ENCODE results near the gene ANKRD39. TPM values are rescaled to one million over a fixed set of nuclear protein-coding genes. Genes with fewer than 3 reads are reported as not detected.
"Not testable (repeated sequence)": the region's sequence is repeated elsewhere in the genome, so short reads cannot be mapped to it uniquely, and the experiment has no call there.

Gene ANKRD39
- total RNA-seq, 1 donor from 2014 or later, result 7.8 TPM

DNA sequence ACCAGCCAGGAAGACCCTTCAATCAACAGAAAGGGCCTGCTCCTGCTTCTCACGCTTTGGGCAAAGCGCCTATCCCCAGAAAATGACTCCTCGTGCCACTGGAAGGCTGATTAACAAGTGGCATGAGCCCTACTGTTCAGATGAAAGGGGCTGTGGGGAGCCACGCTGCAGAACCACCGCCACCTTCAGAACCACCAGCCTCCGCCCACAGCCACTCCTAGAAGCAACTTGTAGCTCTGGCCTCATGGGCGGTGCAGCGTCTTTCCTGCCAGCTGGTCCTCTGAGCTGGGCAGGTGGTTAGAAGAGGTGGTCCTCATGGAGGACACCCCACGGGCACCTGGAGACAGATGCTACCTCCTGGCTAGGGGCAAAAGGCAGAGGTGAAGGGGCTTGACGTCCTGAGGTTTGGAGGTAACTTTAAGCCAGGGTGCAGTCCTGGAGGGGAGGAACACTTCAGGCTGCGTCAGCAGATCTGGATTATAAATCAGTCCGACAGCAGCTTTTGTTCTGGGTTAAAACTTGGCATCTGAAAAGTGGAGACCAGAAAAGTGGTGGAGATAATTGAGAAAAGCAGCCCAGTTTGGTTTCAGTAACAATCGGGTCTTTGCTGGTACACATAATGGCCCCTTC, 12.9 kb upstream of the ANKRD39 start:
- peak; percentile 53 for ATAC-seq

DNA sequence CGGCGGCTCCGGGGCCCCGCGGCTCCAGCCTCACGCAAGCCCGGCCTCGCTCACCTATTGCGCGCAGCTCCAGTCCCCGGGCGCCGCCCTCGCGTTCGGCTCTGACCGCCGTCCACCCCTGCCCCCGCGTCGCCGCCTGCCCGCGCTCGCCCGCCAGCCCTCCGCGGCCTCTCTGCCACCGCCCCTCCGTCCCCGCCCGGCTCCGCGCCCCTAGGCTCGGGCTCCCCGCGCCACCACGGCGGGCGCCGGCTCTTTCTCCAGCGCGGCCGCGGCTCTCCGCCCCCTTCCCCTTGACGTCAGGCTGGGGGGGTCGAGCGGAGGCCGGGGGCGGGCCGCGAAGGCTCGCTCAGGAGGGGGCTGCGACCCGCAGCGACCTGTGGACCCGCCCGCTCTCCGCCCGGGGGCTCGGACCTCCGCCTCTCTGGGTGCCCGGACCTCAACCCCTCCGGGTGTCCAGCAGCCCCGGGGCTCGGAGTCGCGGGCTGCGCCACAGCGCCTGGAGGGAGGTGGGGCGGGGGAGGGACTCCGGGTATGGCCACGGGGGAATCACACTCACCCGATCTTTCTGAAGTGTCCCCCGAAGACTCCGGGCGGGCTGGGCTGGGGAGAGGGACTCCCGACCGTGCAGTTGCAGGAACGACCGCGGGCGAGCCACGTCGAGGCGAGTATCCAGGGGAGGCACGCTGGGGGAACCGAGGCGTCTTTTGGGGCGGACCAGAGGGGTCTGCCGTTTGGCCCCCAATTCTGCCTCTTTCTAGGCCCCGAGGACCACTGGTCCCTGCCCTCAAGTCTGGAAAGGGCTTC, 12.2 kb upstream of the ANKRD39 start, which contains the start of gene SEMA4C:
Gene SEMA4C, minus strand, starts transcription at position 259 of the 804 bp plus-strand sequence. CDS start 2,194 bp downstream, outside the sequence.
- ATAC-seq, result peak; percentile 39

DNA sequence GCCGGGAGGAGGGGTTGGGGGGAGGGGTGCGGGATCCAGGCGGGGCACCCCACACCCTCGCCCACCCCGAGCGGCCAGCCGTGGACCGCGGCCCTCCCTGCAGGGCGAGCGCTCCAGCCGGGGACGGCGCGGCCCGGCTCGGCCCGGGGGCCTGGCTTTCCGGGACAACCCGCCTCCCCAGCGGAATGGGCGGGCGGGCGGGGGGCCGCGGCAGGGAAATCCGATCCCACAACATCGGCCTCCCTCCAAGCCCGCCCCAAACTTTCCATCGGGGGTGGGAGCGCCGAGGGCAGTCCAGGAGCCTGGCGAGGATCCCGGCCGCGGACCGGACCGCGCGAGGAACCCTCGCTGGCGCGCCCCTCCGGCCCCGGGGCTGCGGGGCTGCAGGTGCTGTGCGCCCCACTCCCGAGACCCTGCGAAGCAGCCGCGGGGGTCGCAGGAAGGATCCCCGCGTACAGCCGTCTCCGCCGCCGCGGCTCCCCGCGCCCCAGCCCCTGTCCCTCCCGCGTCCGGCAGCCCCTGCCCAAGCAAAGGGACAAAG, 11.5 kb upstream of the ANKRD39 start:
- ATAC-seq, result peak; percentile 31

DNA sequence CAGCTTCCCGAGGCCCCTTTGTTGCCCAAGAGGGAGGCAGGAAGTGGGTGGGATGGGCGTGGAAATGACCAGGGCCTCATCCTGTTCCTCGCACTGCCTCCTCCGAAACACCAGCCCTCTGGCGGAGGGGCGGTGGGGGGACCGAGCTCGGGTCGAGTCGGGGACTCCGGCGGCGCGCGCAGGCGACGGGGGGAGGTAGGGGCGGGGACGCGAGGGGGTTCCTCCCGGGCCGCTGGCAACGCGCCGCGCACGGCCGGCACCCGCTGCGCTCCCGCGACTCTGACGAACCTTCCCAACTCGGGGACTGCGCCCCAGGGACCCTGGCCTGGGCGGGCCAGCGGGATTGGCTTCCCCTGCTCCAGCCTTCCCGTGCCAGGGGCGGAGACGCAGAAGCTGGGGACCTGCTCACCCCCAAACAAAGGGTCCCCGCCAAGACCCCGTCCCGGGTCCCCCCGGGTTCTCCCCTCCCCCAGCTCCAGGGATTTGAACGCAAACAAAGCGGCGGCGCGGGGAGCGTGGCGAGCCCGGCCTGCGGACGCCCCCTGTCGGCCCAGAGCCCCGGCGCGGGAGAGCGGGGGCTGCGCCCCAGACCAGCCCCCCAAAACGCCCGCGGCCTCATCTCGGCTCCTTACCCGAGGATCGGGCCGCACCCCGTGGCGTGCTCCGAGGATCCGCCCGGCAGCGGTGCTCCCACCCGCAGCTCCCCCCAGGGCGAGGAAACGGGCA, 10.9 kb upstream of the ANKRD39 start:
- ATAC-seq, result peak; percentile 39

DNA sequence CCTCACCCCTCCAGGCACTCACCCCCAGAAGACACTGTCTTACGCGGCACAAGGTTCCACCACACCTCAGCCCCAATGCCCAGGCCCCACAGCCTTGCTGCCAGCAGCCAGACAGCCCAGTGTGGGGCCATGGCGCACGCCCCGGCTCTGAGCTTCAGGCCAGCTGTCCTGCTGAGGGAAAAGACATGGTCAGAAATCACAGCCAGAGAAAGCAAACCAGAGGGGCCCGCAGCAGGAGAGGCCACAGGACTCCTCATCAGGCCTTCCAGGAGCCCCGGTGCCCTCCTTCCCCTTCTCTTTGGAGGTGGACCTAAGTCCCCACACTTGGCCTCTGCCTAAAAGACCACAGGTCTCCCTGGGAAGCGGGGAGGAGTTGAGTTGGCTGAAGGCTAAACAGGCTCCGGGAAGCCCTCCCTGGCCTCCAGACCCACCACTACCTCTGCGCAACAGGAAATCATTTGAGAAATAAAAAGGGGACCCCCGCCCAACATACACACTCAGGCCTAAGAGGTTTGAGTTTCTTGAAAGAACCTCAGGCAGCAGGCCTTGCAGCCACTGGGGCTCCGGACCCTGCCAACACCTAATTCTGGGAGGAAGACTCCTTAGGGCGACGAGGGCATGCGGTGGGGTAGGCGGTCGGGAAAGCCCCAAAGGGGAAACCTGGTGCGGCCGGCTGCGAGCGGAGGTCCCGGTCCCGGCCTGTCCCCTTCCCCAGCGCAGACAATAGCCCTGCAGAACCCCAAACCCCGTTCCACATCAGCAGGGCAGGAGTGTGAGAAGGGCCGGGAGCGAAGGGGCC, 10.1 kb upstream of the ANKRD39 start:
- ATAC-seq, result no peak

DNA sequence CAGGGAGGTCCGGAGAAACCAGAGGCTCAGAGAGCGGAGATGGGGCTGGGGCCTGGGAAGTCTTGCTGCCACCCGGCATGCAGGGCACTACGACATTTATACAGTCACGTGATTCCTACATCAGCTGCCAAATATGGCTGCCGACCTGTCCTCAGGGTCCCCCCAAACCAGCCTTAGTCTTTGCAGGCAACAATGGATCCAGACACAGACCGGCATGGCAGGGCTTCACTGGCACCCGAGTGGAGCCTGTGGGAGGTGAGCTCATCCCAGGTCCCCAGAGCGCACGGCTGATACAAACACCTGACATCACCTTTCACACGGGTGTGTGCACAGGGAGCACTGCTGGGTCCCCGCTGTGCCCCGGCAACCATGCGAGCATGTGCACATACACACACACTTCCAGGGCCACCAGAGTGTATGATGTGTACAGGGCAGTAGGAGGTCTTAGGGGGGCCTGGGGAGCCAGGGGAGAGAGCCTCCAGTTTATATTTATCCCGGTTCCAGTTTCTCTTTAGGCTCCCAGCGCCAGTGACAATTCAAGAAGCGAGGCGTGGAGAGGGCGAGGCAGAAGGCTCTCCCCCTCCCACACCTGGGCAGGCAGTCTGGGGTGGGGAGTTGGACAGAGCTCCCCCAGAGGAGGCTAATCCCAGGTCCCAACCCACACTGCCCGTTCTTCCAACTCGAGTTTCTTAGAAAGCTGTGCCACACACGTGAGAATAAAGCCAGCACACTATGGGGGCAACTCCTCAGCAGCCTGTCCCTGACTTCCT, 9.4 kb upstream of the ANKRD39 start:
- ATAC-seq, result no peak

DNA sequence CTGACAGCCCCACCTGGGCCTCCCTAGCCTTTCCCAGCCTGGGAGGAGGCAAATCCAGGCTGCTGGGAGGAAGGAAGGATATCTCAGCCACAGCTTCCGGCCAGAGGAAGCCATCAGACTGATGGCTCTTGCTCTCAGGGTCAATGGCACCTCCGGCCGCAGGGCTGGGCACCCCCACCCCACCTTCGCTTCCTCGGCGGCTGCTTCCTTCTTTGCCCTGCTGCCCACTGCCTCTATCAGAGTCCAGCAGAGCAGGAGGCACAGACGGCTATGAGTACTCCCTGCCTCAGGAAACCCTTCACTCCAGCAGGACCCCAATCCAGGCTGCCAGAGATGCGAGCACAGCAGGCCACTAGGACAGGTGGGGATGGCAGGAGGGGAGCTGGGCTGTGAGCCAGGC, 8.8 kb upstream of the ANKRD39 start:
- ATAC-seq, result no peak

DNA sequence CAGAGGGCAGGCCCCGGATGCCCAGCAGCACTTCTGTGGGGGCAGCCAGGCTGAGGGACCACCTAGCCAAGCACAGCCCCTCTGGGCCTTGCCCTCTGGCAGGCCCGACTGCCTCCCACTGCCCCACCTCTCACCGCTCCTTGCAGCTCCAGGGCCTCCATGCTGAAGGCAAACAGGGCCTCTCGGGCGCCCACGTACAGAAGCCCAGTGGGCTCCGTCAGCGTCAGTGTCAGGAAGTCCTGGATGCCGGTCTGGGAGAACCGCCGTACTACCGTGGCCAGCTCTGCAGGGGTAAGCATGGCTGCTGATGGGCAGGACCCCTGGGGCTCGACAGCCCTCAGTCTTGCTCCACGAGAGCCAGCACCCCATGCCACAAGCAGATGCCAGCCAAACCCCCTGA, 8.3 kb upstream of the ANKRD39 start:
- no peak for ATAC-seq

DNA sequence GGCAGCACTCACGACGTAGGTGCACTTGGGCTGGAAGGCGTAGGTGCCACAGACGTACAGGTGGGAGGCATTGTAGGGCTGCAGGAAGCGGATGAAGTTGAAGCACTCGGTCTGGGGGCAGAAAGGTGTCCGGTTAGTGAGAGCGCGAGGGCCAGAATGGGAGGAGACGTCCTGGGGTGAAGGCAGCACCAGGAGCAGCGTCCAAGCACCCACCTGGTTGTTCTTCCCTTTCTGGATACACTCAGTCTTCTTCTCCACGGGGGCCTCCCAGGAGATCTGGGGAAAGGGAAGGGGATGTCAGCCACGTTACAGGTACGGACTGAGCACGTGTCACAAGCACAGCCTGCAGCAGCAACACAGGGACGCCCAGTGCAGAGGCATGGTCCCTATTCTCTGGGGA, 7.8 kb upstream of the ANKRD39 start:
- no peak for ATAC-seq

DNA sequence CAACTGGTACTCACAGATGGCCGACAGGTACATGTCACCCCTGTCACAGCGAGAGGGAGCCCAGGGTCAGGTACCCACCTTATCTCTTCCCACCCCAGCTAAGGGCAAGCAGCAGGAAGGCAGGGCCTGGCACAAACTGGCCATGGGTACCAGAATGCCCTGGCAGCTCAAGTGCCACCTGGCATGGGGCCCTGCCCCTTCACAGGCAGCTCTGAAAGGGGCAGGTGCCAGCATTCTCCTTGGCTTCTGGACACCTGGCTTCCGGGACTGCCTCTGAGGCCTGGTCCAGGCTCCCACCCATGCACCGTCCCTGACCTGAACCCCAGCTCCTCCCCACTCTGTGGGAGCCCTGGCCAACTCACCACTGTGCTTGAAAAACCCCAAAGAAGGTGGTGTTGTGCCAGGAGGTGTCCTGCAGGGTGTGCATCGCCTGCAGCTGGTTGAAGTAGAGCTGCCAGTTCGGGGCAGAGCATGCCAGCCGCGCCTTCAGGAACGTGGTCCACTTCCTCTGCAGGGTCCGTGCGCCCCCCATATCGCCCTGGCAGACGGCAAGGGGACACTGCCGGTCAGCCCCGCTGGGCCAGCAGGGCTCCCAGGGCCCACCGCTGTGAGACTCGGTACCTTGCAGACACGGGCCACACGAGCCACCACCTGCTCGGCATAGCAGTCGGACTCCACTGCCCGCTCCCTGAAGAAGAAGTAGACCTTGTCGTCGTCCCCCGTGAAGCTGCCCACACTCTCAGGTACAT, 6.7 kb upstream of the ANKRD39 start:
- ATAC-seq, result no peak

DNA sequence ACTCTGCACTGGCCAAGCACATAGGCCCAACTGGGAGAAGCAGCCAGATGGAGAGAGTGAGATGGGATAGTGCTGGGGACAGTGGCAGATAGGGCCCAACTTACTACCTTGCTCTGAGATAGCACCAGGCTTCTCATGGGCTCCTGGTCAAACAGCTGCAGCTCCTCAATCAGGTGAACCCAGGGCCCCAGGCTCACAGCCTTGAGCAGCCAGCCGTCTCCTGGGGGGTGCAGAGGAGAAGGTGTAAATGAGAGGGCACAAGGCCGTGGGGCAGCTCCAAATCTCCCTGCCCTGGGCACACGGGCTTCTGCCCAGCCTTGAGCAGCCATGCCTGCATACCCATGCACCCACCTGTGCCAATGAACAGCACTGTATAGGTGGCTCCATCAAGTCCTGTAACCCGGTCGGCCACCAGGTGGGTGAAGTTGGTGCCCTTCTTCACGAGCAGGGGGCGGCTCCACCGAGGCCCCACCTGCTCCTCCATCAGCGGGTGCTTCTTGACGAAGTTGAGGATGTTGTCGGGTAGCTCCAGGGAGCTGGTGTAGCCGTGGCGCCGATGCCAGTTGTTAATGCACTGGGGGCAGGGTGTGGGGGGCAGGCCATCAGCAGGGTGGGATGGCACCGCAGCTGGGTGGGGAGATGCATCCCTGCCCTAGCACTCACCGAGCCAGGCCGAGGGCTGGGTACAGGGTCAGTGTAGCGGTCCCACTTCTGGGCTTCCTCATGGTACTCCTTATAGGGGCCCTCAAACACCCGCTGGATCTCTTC, 5.9 kb upstream of the ANKRD39 start:
- no peak for ATAC-seq

DNA sequence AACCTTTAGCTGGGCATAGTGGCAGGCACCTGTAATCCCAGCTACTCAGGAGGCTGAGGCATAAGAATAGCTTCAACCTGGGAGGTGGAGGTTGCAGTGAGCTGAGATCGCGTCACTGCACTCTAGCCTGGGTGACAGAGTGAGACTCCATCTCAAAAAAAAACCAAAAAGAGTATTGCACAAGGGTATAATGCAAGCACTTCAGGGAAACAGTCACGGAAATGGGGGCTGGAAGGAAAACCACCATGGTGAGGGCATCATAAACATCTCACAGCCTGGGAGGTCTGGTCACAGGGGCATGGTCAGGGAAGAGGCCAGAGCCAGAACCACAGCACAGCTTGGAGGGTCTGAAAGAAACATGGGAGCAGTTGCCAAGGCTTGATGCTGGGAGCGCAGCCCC, 5.2 kb upstream of the ANKRD39 start:
- ATAC-seq, result not testable (repeated sequence)

DNA sequence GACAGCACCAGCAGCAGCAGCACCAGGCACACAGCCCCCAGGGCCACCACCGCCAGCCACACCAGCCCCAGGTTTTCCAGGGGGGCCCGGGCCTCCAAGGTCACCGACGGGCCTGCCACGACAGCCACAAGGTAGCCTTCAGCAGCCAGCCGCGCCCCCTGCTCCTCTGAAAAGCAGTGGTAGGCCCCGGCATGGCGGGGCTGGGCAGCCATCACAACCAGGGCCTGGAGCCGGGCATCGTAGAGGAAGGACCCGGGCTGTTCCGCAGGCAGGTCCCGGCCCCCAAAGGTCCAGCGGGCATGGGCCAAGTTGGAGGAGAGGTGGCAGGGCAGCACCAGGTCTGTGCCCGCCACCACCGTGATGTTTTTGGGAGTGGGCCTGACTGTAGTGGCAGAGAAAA, 3.3 kb upstream of the ANKRD39 start:
- no peak for ATAC-seq

DNA sequence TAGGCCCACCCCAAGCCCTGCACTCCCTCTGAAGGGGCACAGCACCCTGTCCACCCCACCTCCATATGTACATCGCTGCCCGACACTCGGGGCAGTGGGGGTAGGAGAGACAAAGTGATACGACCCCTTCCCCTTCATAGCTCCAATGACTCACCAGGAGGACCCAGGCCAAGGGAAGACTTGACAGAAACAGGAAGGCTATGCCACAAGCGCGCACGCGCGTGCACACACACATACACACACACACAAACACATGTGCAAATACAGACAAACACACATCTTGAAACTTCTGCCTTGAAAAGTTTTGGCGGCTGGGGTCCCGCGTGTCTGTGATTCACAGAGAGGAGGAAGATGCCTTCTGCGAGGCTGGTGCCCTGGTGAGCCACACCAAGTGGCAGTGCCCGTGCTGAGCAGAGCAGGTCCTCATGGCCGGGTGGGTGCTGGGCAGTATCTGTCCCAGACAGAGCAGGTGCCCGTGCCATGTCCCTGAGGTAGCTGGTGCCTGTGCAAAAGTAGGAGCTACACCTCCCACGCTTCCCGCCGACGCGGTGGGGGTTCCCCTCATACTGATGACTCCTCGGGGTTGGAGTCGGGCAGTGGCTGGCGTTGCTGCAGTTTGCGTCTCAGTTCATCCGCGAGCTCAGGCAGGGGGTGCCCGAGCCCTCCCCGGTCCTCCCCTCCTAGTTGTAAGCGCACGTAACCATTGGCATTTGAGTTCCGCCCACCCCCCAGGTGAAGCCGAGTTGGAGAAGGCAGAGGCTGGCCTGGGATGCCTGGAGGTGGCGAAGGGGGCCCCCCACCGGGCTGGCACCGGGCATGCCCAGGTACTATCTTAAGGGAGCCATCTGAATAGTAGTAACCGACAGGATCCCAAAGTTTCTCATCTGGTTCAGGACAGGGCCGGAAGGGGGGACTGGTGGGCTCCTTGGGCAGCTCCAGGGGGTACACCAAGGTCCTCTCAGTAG, 2.5 kb upstream of the ANKRD39 start:
- no peak for ATAC-seq

DNA sequence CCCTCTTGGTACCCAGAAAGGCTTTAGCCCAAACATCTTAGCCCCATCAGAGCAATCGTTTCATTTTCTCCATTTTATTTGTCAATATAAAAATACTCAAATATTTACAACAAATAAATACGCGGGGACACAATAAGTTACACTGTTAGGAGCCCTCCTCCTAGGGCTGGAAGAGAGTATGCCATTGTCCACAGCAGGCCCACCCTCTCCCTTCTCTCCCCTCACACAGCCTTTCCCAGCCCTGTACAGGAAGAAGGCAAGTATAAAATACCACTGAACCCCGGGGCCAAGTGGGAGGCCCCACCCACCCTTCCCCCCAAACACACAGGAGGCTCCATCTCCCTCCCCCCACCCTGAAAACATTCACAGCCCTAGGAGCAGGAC, 1.9 kb upstream of the ANKRD39 start:
- no peak for ATAC-seq

DNA sequence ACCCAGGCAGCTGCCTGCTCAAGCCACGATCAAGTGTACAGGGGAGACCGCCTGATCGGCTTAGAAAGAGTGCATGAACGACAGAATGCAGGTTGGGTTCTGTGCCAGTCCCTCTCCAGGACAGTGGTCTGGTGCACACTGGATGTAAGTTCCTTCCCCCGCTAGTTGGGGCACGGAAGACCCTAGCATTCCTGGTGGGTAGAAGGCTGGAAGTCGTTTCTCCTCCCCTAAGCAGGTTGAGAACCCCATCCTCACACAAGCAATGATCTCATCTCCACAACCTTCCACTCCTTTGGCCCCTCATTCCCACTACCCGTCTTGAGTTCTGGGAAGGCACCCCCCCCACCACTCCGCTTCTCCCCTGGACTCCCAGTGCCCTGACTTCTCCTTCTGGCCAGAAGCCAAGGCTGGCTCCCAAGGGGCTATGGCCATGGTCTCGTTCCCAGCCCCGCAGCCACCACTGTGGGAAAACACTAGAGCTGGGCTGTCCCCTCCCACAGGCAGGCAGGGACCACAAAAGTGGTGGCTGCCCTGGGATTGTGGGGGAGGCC, 1.4 kb upstream of the ANKRD39 start:
- no peak for ATAC-seq

DNA sequence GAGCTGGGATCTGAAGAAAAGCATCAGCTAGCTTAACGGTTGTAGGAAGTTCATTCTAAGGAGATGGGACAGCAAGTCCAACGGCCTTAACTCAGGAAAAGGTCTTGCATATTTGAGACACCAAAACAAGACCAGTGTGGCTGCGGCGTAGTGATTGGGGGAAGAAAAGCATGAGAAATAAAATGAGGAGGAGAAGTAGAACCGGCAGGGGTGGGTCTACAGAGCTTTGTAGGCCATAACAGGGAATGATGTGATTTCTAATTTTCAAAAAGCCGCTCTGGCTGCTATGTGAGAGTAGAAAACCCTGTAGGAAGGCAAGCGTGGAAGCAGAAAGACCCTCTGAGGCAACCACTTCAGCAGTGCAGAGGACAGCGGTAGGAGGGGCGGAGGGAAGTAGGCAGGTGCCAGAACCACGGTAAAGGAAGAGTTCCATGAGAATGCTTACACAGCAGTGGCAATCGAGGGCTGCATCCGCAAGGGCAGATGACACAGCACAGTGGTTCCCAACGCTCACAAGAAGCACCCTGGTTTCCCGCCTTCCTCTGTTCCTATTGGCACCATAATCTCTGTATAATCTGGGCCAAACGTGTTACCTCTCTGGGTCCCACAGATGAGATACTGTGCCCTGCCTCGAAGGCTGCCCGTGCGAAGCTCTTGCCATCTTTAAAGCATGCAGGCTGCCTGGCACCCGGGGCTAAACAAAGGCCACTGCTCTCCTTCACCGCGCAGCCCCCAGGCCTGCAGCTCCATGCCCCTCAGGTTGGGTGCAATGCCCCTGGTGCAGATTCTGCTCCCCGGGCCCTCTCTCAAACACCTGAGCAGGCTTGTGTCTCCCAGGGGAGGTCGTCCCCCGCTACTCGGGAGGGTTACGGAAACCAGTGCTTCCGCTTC, 795 bp downstream of the ANKRD39 start:
- ATAC-seq, result peak; percentile 0

Data from esophagus mucosa (tissue), 1 donor.